KBM-7 (cell line): ENCODE measurements around the gene GALNT14.
A peak's percentile ranks its signal among the peaks of the same experiment; 100 is the strongest.

Experiments used
- DNase-seq: peaks from one replicate; pipeline ENCODE4 v3.0.0-alpha.2; 2015
- in situ Hi-C: fragments of 300-500 bp; cut with MboI; formaldehyde crosslinking; loops from 2 replicates; pipeline ENCODE4 v1.14.3; 2020; ENCODE audit warnings: low sequenced_read_pairs, low pct_unique_long_range_greater_than_20kb, mixed read lengths

GALNT14 gene

GRCh38 chr2:30994227-30995056 is 143.8 kb downstream of the GALNT14 start:
- no peak for DNase-seq
- in situ Hi-C loops = no loop called here

GRCh38 chr2:30992781-30993180 is 145.5 kb downstream of the GALNT14 start:
- in situ Hi-C loops = no loop called here
- DNase-seq = no peak

GRCh38 chr2:30990671-30991070 is 147.6 kb downstream of the GALNT14 start:
- DNase-seq = no peak
- in situ Hi-C loops = no loop called here

- in situ Hi-C loops = no loop called here
- no peak for DNase-seq
These were observed 148.1 kb downstream of the GALNT14 start for GRCh38 chr2:30990176-30990575.

- in situ Hi-C loops = no loop called here
- no peak for DNase-seq
These were observed 148.5 kb downstream of the GALNT14 start for GRCh38 chr2:30989746-30990145.

- DNase-seq = no peak
- in situ Hi-C loops = no loop called here
These were observed 150.7 kb downstream of the GALNT14 start for GRCh38 chr2:30987566-30987965.

- in situ Hi-C loops = no loop called here
- DNase-seq = no peak
These were observed 152.0 kb downstream of the GALNT14 start for GRCh38 chr2:30986231-30986580.

- in situ Hi-C loops = no loop called here
These were observed 152.6 kb downstream of the GALNT14 start for GRCh38 chr2:30985493-30986230.

GRCh38 chr2:30984148-30984547 is 154.1 kb downstream of the GALNT14 start:
- no peak for DNase-seq
- in situ Hi-C loops = no loop called here

More at GRCh38 chr2:30985493-30986230, 152.6 kb downstream of the GALNT14 start:
- no peak for DNase-seq

GRCh38 chr2:30981510-30981909 is 156.7 kb downstream of the GALNT14 start:
- in situ Hi-C loops = no loop called here
- DNase-seq = no peak

- in situ Hi-C loops = no loop called here
These were observed 157.1 kb downstream of the GALNT14 start for GRCh38 chr2:30981096-30981495.

GRCh38 chr2:30979822-30980245 is 158.4 kb downstream of the GALNT14 start:
- in situ Hi-C loops = no loop called here
- DNase-seq = no peak

More at GRCh38 chr2:30981096-30981495, 157.1 kb downstream of the GALNT14 start:
- DNase-seq = no peak

GRCh38 chr2:30978854-30979253 is 159.4 kb downstream of the GALNT14 start:
- in situ Hi-C loops = no loop called here
- DNase-seq = no peak

GRCh38 chr2:30978044-30978443 is 160.2 kb downstream of the GALNT14 start:
- no peak for DNase-seq
- in situ Hi-C loops = no loop called here

- no peak for DNase-seq
These were observed 163.1 kb downstream of the GALNT14 start for GRCh38 chr2:30975156-30975555.

GRCh38 chr2:30974554-30974953 is 163.7 kb downstream of the GALNT14 start:
- DNase-seq = no peak
- in situ Hi-C loops = no loop called here

More at GRCh38 chr2:30975156-30975555, 163.1 kb downstream of the GALNT14 start:
- in situ Hi-C loops = no loop called here

- peak; percentile 9 for DNase-seq
- in situ Hi-C loops = no loop called here
These were observed 164.1 kb downstream of the GALNT14 start for GRCh38 chr2:30974092-30974491.

- no peak for DNase-seq
- in situ Hi-C loops = no loop called here
These were observed 166.8 kb downstream of the GALNT14 start for GRCh38 chr2:30971231-30972025.

GRCh38 chr2:30968660-30969397 is 169.4 kb downstream of the GALNT14 start:
- DNase-seq = no peak
- in situ Hi-C loops = no loop called here
